Hepatocyte (in vitro differentiated cells): Measurements from ENCODE around the gene CARS2. TPM values are rescaled to one million over a fixed set of nuclear protein-coding genes. Genes with fewer than 3 reads are reported as not detected.

Source experiments
- DNase-seq: peaks from one replicate; pipeline ENCODE4 v3.0.0-alpha.2; 2016; ENCODE audit warnings: low spot score
- H2AFZ ChIP-seq: fragments of 200-600 bp; sonication (generic); 2 replicates; pipeline ENCODE4 v1.6.0; 2016; ENCODE audit warnings: antibody characterized with exemption, mild to moderate bottlenecking
- H3K27ac ChIP-seq: fragments of 200-600 bp; sonication (generic); 2 replicates; pipeline ENCODE4 v1.5.1; 2016; ENCODE audit warnings: mild to moderate bottlenecking
- H3K27me3 ChIP-seq: fragments of 200-600 bp; sonication (generic); 2 replicates; pipeline ENCODE4 v1.6.1; 2016
- H3K36me3 ChIP-seq: fragments of 200-600 bp; sonication (generic); replicated peaks from 2 replicates; pipeline ENCODE4 v1.5.1; 2016; ENCODE audit warnings: low read depth; ENCODE audit not compliant: insufficient read depth
- H3K4me1 ChIP-seq: fragments of 200-600 bp; sonication (generic); 2 replicates; pipeline ENCODE4 v1.5.1; 2016; ENCODE audit warnings: mild to moderate bottlenecking, moderate library complexity; ENCODE audit not compliant: insufficient read depth
- H3K4me2 ChIP-seq: fragments of 200-600 bp; sonication (generic); 2 replicates; pipeline ENCODE4 v1.6.0; 2016
- H3K4me3 ChIP-seq: fragments of 200-600 bp; sonication (generic); 2 replicates; pipeline ENCODE4 v1.5.1; 2016; ENCODE audit warnings: mild to moderate bottlenecking
- H3K79me2 ChIP-seq: fragments of 200-600 bp; sonication (generic); 2 replicates; pipeline ENCODE4 v1.6.0; 2017; ENCODE audit warnings: mild to moderate bottlenecking
- H3K9me2 ChIP-seq: fragments of 200-600 bp; sonication (generic); replicated peaks from 2 replicates; pipeline ENCODE4 v1.6.0; 2017; ENCODE audit warnings: mild to moderate bottlenecking; ENCODE audit not compliant: insufficient read depth
- H3K9me3 ChIP-seq: fragments of 200-600 bp; sonication (generic); 2 replicates; pipeline ENCODE4 v1.5.1; 2016; ENCODE audit warnings: low read depth, mild to moderate bottlenecking
- H4K20me1 ChIP-seq: fragments of 200-600 bp; sonication (generic); 2 replicates; pipeline ENCODE4 v1.6.0; 2016; ENCODE audit warnings: mild to moderate bottlenecking; ENCODE audit not compliant: insufficient read depth, poor library complexity, severe bottlenecking
- CTCF ChIP-seq: fragments of 200-600 bp; sonication (generic); IDR thresholded peaks from 2 replicates; pipeline ENCODE4 v1.5.1; 2016; ENCODE audit warnings: antibody characterized with exemption, mild to moderate bottlenecking; ENCODE audit not compliant: poor library complexity
- EZH2 ChIP-seq: fragments of 200-600 bp; sonication (generic); IDR thresholded peaks from 2 replicates; pipeline ENCODE4 v1.6.1; 2016; ENCODE audit warnings: antibody characterized with exemption, mild to moderate bottlenecking, borderline replicate concordance
- EZH2phosphoT487 ChIP-seq: fragments of 200-600 bp; sonication (generic); IDR thresholded peaks from one replicate; pipeline ENCODE4 v1.6.1; 2018; ENCODE audit warnings: antibody characterized with exemption, mild to moderate bottlenecking, low read depth, moderate library complexity; ENCODE audit not compliant: unreplicated experiment, severe bottlenecking
- WGBS: methylation state at CpG from one replicate; pipeline ENCODE4 v1.1.6; 2016; ENCODE audit warnings: low lambda C conversion rate; ENCODE audit errors: missing lambda C conversion rate; 5-methylcytosine and 5-hydroxymethylcytosine counted together
- polyA plus RNA-seq: library from polyadenylated mRNA; unstranded; fragments of >200 nt; fragmentation: Nextera tagmentation; extraction: Ambion mirVana; gene quantifications from 2 replicates; pipeline ENCODE4 v1.2.1, GENCODE V29; 2016
- total RNA-seq: library from RNA; depleted of rRNA; stranded (reverse); fragments of >200 nt; gene quantifications from 2 replicates; pipeline ENCODE4 v1.2.3, GENCODE V29; 2014

CARS2 gene
- total and polyA plus RNA-seq, 2 experiments from 2014 or later, result 72.9 to 105 TPM

GRCh38 chr13:110700641-110701040 lies 5.3 kb downstream of the CARS2 start:
- Histone ChIP-seq H4K20me1 (no peaks in the 10 kb centered on the region), H2AFZ (no peak overlapping the region), H3K27ac (no peak overlapping the region), H3K79me2 (peaks cover 66% of the 10 kb centered on the region), H3K4me1 (no peaks in the 10 kb centered on the region), H3K4me2 (no peak overlapping the region), H3K27me3 (no peaks in the 10 kb centered on the region), H3K9me2 (no peaks in the 10 kb centered on the region), H3K36me3 (no peaks in the 10 kb centered on the region), H3K4me3 (no peak overlapping the region), H3K9me3 (no peaks in the 10 kb centered on the region)
- no peak for TF ChIP-seq CTCF
- no peak for TF ChIP-seq EZH2
- TF ChIP-seq EZH2phosphoT487, result no peak
- DNase-seq, result no peak
- 90% methylated on average over 8 of the region's 8 CpGs for WGBS

- 96% methylated on average over 14 of the region's 14 CpGs for WGBS
- H2AFZ ChIP-seq, result no peak overlapping the region
- H3K4me3 ChIP-seq, result no peak overlapping the region
- TF ChIP-seq EZH2 (no peak), EZH2phosphoT487 (no peak), CTCF (no peak)
- no peaks in the 10 kb centered on the region for H3K36me3 ChIP-seq
- H3K27ac ChIP-seq, result no peak overlapping the region
- H3K79me2 ChIP-seq, result peaks cover 61% of the 10 kb centered on the region
- H3K9me2 ChIP-seq, result no peaks in the 10 kb centered on the region
- H4K20me1 ChIP-seq, result no peaks in the 10 kb centered on the region
- DNase-seq, result no peak
- H3K4me2 ChIP-seq, result no peak overlapping the region
- H3K4me1 ChIP-seq, result no peaks in the 10 kb centered on the region
- H3K9me3 ChIP-seq, result no peaks in the 10 kb centered on the region
- no peaks in the 10 kb centered on the region for H3K27me3 ChIP-seq
Observed at GRCh38 chr13:110700186-110700585, 5.7 kb downstream of the CARS2 start.

GRCh38 chr13:110699148-110700145 lies 6.5 kb downstream of the CARS2 start:
- no peak overlapping the region for H3K27ac ChIP-seq
- no peaks in the 10 kb centered on the region for H3K9me3 ChIP-seq
- over 99% methylated on average over 15 of the region's 15 CpGs for WGBS
- H3K36me3 ChIP-seq, result no peaks in the 10 kb centered on the region
- TF ChIP-seq CTCF (no peak), EZH2phosphoT487 (no peak), EZH2 (no peak)
- no peak overlapping the region for H3K4me2 ChIP-seq
- no peaks in the 10 kb centered on the region for H4K20me1 ChIP-seq
- no peaks in the 10 kb centered on the region for H3K4me1 ChIP-seq
- H3K79me2 ChIP-seq, result peaks cover 59% of the 10 kb centered on the region
- H3K4me3 ChIP-seq, result no peak overlapping the region
- no peaks in the 10 kb centered on the region for H3K27me3 ChIP-seq
- no peak for DNase-seq
- no peaks in the 10 kb centered on the region for H3K9me2 ChIP-seq
- H2AFZ ChIP-seq, result no peak overlapping the region
